Activated CD4-positive, CD25-positive, alpha-beta regulatory T cell (primary cell): Measurements from ENCODE around the gene OPN4.

Experiments
- DNase-seq, 4 experiments: peaks; one replicate each; lab custom pipeline; 2025; lab: John Stamatoyannopoulos, UW

The OPN4 gene

DNA sequence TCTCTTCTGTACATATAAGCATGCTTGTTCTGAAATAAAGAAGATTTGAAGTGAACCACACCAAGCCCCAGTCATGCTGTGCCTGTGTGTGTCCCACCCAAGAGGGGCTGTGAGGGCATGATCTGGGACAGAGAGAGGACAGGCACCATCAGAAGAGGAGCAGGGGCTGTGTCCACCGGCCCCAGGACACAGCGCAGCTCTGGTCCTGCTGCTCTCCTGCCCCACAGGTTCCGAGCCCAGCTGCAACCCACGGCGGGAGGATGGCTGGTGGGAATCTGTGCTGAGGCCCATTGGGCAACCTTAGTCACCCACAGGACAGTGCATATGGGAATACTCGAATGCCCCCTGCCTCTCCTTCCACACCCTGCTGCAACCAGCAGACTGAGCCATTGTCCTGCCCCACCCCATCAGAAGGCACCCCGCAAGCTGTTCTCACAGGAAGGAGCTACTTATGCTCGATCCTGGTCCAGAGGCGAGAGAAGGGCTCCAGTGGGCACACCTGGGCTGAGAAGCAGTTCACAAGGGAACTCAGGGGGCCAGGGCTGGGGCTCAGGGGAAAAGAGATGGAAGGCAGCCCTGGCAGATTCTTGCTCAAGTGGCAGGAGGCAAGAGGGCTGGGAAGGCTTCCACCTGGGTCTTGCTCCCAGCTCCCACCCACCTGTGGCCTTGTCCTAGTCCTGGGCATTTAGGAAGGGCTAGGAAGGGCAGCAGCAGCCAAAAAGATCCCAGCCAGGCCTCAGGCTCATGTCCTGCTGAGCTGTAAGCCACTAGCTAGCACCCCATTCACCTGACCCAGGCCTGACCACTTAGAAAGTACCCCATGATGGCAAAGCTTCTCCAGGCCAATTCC, 45.9 kb downstream of the OPN4 start:
- DNase-seq, result no peak

DNA sequence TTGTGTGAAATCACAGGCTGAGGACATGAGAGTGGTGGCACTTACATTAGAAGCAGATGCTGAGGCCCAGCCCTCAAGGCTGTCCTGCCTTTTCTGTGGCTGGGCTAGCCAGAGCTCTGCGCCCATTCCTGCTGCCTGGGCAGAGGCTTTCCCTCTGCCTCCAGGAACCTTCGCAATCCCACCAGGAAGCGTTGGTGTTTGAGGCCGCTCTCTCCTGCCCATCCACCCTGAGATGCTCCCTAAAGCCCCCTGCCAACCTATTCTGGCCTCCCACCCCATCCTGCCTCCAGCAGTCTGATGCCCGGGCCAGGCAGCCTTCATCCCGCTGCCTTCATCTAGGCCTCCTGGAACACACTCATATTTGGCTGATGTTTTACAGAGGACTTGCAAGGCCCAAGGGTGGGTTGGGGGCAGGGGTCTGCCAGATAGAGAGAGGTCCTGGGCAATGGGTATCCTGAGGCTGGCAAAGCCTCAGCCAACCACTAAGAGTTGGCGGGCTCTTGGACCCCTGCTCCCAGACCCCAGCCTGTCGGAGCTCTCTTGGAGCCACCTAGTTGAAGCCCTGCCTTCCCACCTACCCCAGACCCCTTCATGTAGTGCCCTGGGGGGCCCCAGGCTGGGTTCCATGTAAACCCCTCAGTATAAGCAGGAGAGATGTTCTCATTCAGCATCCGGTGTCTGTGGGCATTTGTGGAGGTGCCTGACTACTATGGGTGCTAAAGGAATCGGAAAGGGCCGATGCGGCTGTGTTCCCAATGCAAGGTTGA, 46.7 kb downstream of the OPN4 start:
- no peak for DNase-seq

DNA sequence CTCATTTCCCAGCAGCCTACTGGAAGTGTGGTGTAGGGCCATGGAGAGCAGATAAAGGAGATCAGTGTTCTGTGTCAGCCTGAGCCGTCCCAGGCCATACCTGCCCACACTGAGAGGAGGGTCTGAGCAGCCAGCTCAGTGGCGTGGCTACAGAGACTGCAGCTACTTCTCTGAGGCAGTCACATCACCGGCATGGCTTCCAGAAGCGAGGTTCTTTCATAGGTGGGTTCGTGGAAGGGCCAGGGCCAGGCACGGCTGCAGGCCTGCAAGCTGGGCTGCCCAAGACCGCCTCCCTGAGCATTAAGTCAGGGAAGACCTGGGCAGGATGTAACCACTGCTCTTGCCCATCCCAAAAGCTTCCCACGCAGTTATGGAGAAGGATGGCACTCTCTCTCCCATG, 48.8 kb downstream of the OPN4 start:
- no peak for DNase-seq

DNA sequence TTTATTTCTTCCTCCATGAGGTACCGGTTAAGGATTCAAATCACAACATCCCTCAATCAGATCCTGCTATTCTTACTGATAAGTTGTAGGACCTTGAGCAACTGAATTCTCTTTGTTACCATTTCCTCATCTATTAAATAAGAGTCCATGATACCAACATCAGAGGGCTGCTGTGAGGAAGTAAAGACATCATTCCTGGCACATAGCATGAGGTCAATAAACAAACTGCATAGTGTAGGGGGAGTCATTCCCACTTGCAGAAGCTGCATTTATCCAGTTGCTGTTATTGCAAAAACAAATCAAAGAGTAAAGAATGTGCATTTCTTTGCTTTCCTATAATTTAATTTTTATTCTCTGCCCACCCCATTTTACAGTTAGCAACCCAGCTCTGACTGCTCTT, 50.8 kb downstream of the OPN4 start:
- DNase-seq, result no peak

DNA sequence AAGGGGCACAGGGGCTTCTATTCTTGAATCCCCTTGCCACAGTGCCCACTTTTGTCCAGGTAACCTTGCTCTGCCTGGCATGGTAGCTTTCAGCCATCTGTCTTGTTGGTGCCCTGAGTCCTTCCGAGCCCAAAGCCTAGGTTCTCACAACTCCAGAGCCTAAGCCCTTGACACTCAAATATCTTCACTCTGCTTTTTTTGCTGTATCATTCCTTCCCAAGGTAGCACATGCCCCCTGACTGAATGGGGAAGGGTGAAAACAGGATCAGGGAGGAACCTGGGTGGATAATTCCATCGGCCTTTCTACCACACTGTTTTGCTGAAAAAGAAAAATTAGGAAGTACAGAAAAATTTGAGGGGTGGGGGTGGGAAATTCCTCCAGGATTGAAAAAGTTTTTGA, 51.6 kb downstream of the OPN4 start:
- DNase-seq, result no peak

DNA sequence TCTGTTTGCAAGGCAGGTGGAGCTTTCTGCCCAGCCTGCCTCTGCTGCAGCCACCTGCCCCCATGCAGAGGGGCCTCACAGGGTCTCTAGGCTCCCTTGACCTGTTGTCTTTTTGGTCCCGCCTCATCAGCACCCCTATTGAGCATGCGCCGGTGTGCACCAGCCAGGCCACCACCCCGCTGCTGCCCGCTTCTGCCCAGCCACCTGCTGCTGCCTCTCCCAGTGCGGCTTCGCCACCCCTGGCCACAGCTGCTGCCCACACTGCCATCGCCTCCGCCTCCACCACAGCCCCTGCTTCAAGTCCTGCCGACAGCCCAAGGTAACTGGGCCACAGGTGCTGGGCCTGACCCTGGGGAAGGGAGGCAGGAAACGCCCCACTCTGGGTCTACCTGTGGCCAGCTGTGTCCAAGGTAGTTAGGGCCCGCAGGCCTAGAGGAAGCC, 52.1 kb downstream of the OPN4 start:
- no peak for DNase-seq

DNA sequence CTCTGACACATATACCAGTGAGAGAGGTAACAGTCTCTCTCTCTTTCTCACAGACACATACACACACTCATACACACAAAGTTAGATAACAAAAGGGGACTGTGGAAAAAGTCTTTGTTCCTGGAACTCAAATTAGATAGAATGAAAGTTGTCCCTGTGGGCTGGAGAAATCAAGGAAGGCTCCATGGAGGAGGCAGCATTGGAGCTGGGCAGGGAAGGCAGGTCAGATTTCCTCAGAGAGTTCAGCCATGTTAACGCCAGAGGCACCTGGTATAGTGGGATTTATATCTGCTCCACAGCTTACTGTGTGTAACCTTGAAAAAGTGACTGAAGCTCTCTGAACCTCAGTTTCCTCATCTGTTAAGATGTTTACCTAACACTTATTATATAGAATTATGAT, 52.6 kb downstream of the OPN4 start:
- DNase-seq, result no peak

DNA sequence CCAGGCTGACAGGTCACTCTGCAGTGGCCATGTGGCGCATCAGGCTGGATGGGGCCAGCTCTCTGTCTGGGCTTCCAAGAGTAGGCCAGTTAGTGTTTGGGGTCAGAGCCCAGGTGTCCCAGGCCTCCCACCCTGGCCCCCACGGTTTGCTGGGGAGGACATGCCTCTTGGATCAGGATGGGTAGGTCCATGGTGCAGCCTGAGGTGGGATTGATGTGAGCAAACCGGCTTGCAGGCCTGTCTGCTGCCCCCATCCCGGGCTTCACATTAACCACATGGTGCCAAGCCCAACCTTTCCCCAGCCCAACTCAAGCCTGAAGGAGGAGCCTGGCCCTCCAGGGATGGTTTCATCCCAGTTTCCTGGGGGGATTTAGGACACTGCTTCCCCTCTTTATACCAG, 53.2 kb downstream of the OPN4 start:
- no peak for DNase-seq

DNA sequence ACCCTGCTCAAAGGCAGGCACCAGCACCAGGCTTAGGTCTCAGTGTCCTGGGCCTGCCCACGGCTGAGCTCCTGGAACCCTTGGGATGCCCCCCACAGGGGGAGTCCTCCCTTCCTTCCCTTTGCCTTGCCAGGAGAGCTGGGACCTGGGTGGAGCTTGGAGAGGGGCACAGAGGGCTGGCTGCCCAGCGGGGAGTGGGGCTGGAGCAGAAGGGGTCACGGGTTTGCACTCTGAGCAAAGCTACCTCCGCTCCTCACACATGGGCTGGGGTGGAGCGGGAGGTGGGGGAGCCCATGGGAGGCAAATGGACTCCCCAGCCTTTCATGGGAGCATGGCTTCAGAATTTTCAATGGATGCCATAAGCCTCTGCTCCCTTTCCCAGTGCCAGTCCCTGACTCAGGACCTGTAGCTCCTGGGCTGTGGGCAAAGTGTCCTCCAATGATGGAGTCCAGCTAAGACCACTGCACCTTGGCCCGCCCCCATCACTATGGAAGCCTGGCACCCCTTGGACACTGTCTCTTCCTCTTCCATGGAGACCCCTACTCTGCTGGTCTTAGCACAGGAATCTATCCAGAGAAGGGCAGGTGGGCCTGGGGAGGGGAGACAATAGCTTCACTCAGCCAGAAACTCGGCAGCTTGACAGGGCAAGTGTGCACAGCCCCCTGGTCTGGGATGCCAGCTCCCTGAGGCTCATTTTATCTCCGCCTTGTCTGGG, 53.9 kb downstream of the OPN4 start:
- no peak for DNase-seq

DNA sequence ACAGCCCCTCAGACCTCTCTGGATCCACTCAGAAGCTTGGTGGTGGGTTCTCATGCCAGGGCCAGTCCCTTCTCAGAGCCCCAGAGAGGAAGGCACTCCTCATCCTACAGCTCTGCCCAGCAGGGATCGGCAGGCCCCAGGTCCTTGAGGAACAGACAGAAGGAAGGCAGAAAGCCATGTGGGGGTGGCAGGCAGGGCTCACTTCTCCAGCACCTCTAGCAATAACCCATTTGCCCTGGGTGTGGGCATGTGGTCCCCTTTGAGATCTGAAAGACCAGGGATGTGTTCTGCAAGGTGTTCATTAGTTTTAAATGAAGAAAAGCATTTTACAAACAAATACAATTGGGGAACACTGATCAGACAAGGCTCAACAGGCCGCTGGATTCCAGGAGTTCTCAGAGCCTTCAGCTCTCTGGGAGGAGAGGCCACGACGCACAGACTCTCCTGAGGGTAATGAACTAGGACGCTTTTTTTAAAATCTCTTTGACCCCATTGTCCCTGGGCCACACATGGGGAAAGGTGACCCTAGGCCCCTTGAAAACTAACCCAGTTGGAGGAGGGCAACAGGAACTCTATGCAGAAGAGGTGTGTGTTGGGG, 54.5 kb downstream of the OPN4 start:
- DNase-seq, result no peak

DNA sequence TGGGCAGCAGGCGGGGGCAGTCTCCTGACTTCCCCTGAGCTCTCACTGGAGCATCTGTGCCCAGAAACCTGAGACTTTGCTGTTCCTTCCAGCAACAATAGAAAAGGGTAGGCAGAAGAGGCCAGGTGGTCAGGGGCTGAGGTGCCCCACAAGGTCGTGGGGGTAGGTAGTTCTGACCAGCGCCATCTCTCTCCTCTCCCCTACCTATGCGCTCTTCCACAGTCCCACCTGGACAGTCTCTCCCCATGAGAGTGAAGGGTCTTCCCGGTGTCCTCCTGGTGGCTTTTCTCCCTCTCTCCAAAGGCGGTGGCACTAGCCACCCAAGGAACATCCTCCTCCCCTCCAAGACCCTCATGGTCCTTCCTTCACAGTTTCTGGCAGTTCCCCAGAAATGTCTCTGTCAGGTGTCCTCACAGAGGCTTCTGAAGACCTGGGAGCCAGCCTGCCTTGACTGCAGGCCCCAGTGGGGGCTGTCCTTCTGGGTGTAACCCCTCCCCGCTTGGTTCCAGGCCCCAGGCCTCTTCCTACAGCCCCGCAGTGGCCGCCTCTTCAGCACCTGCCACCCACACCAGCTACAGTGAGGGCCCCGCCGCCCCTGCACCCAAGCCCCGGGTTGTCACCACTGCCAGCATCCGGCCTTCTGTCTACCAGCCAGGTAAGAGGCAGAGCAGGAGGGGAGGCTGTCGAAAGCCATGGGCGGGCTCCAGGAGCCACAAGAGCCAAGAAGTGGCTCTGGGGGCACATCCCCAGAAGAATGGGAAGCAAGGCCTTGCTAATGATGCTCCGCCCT, 55.2 kb downstream of the OPN4 start:
- DNase-seq, result no peak

DNA sequence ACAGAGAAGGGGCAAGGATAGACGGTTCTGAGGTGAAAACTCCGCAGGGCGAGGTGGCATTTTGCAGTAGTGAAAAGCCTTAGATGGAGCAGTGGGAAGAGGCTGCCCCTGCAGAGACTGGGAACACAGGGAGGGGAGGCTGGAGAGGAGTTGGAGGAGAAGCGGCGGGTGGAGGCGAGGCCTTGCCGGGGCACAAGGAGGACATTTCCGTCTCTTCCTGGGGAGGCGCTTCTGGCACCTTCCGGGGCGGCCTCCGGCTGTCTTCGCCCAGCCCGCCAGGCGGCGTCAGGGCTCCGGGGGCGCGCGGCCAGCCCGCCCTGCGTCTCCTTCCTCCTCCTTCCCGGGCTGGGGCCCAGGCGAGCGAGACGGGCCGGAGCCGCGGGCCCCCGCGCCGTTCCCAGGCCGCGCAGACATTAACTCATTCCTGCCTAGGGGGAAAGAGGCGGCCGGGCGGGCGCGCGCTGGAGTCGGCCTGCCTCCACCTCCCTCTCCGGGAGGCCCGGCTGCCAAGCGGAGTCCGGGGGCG, 56.7 kb downstream of the OPN4 start:
- DNase-seq, result peak; percentile 65 to 80 (median 72)

DNA sequence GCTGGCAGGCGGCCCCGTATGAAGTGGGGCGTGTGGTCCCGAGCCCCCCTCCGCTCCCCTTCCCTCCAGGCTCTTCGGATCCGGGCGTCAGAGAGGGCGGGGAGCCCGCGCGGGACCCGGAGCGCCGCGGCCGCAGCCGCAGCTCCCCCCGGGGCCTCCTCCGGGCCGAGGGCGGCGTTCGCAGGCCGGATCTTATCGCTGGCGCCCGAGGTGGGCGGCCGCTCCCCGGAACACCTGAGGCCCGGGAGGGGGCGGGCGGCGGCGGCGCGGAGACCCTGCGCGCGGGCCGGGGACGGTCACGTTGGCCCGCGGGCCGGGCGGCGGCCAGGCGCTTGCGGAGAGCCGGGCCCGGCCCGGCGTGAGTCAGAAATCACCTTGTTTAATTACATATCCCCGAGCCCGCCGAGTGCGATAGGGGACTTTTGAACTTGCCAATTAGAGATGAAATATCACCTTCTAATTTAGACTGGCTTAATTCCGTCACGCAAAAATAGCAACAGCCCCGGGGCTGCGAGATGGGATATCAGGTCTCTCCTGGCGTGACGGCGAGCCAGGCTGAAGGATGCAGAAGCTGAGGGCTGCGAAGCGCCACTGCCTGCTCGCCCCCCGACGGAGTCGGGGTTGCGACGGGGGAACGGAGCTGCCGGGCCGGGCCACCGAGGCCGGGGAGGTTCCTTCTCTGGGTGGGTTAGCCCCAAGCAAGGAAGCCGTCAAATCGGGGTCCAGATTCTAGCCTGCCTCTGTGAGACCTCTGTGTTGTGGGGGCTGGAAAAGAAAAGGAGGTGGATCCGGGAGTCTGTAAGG, 57.4 kb downstream of the OPN4 start:
- peak; percentile 21 to 52 (median 35) for DNase-seq

DNA sequence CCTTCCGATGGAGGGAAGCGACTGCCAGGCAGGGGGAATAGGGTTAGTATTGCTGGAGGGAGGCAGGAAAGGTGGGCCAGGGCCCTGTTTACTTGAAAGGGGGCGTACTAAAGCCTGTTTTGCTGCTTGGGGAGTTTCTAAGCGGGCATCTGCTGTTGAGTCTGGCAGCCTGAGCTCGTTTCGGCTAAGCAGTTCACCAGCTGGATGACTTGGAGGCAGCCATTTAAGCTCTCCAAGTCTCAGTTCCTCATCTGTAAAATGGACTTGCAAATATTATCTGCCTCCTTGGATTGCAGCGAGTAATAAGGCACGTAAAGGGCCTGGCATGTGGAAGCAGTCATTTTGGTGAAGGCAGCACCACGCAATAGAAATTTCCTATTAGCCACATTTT, 58.0 kb downstream of the OPN4 start:
- DNase-seq, result no peak

DNA sequence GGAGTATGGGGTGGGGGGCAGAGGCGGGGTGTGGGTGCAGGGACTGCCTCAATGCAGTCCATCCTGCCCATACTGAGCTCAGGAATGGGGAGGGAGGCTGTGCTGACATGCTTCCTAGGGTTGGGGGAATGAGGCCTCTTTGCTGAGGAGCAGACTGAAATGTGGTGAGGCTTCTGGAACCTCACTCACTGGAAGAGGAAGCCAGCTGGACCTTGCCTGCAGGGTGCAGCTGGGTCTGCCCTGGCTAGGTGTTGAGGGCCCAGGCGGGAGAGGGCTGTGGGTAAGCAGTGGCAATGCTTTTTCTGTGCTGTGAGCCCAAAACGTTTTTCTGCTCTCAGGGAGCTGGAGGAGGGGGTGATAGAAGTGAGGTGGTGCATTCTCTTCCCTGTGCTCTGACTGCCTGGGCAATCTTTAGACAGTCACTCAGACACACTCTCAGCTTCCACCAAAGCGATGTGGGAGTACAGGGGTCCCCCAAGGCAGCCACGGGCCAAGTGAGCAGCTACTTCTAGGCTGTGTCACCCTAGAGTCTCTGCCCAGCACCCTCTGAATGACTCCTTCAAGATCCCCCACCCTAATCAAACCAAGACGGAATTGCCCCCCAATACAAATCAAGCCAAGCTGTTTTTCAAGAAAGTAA, 60.9 kb downstream of the OPN4 start:
- DNase-seq, result no peak

DNA sequence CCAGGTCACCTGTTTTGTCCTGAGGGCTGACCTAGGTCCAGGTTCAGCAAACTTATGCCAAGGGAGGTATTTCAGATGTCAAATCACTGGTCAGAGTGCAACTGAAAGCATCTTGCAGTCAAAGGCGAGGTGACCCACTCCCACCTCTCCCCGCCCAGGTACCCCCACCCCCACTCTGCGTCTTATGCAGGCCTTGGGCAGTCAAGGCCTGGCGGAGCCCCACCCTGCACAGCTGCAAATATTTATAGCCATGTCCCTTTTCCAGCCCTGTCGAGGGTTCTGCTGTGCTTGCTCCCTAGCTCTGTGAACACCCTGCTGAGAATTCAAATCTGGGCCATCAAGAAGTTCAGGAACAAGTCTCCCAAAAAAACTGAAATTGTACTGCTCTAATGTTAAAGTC, 61.5 kb downstream of the OPN4 start:
- DNase-seq, result no peak
